GM18517 (cell line): ENCODE results near the gene TSHB.
"Not testable (repeated sequence)": the region's sequence is repeated elsewhere in the genome, so short reads cannot be mapped to it uniquely, and the experiment has no call there.

ENCODE experiments used
- ATAC-seq: cut with Tn5 transposase; IDR thresholded peaks from one replicate; pipeline ENCODE4 v1.9.1; 2021; ENCODE audit warnings: mild to moderate bottlenecking, moderate library complexity; ENCODE audit not compliant: unreplicated experiment

The TSHB gene

DNA sequence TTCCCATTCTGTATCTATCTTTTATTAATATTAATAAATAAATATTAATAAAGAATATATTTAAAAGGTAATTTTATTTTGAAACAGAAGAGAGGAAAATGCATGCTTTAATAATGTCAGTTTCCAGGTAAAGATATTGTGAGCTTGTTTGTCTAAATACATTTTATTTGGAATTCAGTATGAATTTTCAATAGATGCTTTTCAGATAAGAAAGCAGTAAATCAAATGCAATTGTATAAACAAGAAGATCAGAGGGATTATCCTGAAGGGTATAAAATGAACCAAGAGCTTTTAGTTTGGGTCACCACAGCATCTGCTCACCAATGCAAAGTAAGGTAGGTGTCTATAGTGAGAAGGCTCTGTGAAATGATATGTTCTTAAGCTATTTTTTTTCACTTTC is at the start of gene TSHB:
Gene TSHB, plus strand, starts transcription at position 301 of the 400 bp plus-strand sequence. CDS start 3,537 bp downstream, outside the sequence.
- ATAC-seq, result no peak

- no peak for ATAC-seq
These were observed 47.4 kb upstream of the TSHB start for GRCh38 chr1:114982251-114982650.

DNA sequence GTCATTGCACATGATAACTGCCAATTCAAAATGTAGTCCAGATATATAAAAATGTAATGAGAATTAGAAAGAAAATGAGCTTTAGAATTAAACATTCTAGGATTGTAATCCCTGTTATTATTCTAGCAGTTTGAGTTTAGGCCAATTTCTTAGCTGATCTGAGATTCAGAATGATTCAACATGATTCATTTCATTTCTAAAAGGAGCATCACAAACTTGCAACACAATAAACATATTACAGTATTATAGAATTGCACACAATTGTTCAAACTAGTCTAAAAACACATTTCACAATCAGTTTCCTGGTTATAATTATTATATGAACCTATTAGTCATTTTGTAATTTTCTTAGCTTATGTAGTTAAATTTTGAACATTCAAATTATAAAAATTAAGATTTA is 43.3 kb upstream of the TSHB start:
- ATAC-seq, result no peak

- ATAC-seq, result no peak
These were observed 41.5 kb upstream of the TSHB start for GRCh38 chr1:114988095-114988494.

GRCh38 chr1:114997510-114998289 is 31.9 kb upstream of the TSHB start:
- no peak for ATAC-seq

- ATAC-seq, result no peak
These were observed 23.4 kb upstream of the TSHB start for GRCh38 chr1:115006191-115006590.

GRCh38 chr1:115012006-115012405 is 17.6 kb upstream of the TSHB start:
- ATAC-seq, result no peak

DNA sequence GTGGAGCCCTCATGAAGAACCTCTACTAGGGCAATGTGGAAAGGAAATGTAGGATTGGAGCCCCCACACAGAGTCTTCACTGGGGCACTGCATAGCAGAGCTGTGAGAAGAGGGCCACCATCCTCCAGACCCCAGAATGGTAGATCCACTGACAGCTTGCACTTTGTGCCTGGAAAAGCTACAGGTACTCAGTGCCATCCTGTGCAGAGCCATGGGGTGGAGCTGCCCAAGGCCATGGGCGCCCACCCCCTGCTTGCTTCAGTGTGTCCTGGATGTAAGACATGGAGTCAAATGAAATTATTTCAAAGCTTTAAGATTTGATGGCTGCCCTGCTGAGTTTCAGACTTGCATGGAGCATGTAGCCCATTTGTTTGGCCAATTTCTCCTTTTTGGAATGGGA is 17.2 kb upstream of the TSHB start:
- ATAC-seq, result no peak

GRCh38 chr1:115013792-115014191 is 15.8 kb upstream of the TSHB start:
- no peak for ATAC-seq

DNA sequence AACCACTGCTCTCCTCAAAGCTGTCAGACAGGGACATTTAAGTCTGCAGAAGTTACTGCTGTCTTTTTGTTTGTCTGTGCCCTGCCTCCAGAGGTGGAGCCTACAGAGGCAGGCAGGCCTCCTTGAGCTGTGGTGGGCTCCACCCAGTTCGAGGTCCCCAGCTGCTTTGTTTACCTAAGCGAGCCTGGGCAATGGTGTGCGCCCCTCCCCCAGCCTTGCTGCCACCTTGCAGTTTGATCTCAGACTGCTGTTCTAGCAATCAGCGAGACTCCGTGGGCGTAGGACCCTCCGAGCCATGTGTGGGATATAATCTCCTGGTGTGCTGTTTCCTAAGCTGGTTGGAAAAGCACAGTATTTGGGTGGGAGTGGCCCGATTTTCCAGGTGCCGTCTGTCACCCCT is 10.1 kb upstream of the TSHB start:
- ATAC-seq, result not testable (repeated sequence)

- ATAC-seq, result no peak
These were observed 8.5 kb upstream of the TSHB start for GRCh38 chr1:115021145-115021544.

DNA sequence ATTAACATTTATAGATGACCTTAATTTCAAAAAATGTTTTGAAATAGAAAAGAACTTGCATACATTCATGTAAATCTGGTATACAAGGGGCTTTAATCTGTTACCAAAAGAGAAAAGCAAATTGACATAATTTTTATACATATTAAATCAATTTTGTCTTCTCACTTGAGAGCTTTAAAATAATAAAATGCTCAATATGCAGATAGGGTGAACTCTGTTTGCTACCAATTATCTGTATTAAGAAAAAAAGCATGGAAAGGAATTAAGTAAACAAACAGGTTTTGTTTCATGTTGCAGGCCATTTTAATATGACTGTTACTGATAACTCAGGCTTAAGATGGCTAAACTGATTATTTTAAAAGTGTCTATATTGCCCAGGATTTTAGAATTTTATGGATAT is 6.0 kb upstream of the TSHB start:
- no peak for ATAC-seq

GRCh38 chr1:115031595-115031994 is 2.0 kb downstream of the TSHB start:
- ATAC-seq, result no peak

GRCh38 chr1:115035652-115036051 is 6.0 kb downstream of the TSHB start:
- ATAC-seq, result no peak

DNA sequence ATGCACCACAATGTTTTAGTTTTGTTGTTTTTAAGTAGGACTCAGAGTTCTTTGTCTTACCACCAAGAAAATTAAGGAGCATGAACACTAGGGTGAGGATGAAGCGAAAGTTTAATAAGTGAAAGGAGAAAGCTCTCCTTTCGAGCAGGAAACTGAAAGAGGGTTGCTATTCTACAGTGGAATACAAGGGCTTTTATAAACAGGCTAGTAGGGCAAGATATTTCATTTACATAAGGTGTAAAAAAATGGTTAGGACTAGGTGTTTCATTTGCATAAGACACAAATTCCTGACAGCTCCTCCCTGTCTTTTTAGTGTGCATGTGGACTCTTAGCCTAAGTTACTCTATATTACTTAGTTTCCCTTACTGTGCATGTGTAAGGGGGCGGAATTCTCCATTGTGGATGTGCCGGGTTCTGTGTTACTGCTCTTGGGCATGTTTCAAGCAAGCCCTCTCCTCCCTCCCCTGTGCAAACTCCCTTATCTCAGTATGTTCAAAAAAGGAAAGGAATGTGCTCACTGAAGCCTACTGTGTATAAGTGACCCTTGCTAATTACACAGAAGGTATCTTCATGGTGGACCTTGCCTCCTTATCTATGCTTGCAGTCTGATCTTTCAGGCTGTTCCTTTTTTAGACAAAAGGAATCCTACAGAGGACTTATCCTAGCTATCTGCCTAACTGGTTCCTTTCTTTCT is 7.3 kb downstream of the TSHB start:
- ATAC-seq, result no peak

DNA sequence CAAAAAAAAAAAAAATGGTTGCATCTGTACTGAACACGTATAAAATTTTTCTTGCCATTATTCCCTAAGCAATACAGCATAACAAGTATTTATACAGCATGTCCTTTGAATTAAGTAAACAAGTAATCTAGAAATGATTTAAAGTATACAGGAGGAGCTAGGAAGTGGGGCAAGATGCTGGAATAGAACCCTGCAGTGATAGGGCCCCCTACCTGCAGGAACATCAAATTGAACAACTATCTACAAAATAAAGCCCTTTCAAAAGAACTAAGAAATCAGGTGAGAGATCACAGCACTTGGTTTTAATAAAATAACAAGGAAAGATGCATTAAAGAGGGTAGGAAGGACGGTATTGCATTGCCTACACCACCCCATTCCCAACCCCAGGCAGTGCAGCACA is 10.9 kb downstream of the TSHB start:
- ATAC-seq, result no peak

- no peak for ATAC-seq
These were observed 12.0 kb downstream of the TSHB start for GRCh38 chr1:115041654-115042053.

DNA sequence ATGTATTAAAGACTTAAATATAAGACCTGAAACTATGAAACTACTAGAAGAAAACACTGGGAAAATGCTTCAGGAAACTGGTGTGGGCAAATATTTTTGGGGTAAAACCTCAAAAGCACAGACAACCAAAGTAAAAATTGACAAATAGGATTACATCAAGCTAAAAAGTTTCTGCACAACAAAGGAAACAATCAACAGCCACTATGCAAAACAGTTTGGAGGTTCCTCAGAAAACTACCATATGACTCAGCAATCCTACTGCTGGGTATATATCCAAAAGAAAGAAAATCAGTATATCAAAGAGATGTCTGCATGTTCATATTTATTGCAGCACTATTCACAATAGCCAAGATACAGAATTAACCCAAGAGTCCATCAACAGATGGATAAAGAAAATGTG is 17.1 kb downstream of the TSHB start:
- ATAC-seq, result no peak

- no peak for ATAC-seq
These were observed 22.2 kb downstream of the TSHB start for GRCh38 chr1:115051850-115052249.

DNA sequence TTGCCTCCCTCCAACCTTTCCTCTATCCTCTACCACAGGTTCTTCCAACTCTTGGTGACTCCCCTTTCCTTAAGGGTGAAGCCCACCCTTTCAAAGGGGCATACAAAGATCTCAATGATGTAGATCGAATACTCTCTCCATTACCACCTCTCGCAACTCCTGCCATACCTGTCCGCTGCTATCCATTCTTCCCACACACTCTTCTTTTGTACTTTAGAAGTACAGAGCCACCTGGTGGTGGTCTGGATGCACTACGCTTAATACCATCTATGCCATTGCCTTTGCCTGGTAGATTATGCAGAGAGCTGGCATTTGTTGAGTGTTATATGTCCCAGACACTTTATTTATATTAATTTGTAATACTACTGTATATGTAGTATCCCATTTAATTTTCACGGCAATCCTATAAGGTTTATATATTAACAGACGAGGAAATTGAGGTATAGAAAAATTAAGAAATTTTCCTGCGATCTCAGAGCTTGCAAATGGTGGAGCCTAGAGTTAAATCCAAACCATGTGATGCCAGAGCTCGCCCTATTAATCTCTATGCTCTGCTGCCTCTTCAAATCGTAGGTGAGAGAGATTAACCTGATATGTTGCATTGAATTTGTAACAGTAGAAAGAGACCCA is 22.9 kb downstream of the TSHB start:
- ATAC-seq, result peak; percentile 87

GRCh38 chr1:115056395-115056798 is 26.8 kb downstream of the TSHB start:
- no peak for ATAC-seq

- ATAC-seq, result no peak
These were observed 28.1 kb downstream of the TSHB start for GRCh38 chr1:115057661-115058254.
